HL-60/S4 (cell line): ENCODE measurements around the gene SHC1.

ENCODE experiments used
- in situ Hi-C: fragments of 300-500 bp; cut with MboI; formaldehyde crosslinking; loops from 2 replicates; pipeline ENCODE4 v1.14.3; 2022; ENCODE audit warnings: low sequenced_read_pairs

Gene SHC1, protein sequence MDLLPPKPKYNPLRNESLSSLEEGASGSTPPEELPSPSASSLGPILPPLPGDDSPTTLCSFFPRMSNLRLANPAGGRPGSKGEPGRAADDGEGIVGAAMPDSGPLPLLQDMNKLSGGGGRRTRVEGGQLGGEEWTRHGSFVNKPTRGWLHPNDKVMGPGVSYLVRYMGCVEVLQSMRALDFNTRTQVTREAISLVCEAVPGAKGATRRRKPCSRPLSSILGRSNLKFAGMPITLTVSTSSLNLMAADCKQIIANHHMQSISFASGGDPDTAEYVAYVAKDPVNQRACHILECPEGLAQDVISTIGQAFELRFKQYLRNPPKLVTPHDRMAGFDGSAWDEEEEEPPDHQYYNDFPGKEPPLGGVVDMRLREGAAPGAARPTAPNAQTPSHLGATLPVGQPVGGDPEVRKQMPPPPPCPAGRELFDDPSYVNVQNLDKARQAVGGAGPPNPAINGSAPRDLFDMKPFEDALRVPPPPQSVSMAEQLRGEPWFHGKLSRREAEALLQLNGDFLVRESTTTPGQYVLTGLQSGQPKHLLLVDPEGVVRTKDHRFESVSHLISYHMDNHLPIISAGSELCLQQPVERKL

DNA sequence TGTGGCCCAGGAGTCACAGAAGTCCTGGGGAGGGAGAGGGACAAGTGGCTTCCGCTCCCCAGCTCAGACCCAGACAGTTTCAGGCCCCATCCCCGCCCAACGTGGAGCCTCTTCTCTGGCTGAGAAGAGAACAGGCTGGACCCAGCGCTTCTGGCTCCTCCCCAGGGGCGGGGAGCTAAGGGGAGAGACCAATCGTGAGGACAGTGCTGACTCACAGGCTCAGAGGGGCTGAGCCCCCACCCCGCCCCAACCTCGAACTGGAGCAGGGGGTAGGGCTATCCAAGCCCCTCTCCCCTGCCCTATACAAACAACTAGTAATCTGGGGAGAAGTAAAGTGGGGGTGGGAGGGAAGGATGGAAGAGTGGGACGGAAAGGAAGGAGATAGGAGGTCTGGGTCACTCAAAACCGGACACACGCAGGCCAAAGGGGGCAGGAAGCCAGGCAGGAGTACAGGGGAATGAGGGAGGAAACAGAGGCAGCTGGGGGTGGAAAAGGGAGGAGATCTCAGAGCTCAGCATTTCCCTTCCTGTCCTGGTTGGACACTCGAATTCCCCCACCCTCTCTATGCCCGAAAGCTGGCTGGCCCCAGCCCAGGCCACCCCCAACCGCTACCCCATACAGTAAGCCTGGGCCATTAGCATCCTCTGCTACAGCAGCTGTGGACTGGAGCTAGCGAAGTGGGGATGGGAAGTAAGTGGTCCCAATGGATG is at the start of gene SHC1:
Gene SHC1 (minus strand): TSS at position 117 of the 710 bp plus-strand sequence. CDS start 221 bp downstream, outside the sequence.
- in situ Hi-C loops, result no loop called here

DNA sequence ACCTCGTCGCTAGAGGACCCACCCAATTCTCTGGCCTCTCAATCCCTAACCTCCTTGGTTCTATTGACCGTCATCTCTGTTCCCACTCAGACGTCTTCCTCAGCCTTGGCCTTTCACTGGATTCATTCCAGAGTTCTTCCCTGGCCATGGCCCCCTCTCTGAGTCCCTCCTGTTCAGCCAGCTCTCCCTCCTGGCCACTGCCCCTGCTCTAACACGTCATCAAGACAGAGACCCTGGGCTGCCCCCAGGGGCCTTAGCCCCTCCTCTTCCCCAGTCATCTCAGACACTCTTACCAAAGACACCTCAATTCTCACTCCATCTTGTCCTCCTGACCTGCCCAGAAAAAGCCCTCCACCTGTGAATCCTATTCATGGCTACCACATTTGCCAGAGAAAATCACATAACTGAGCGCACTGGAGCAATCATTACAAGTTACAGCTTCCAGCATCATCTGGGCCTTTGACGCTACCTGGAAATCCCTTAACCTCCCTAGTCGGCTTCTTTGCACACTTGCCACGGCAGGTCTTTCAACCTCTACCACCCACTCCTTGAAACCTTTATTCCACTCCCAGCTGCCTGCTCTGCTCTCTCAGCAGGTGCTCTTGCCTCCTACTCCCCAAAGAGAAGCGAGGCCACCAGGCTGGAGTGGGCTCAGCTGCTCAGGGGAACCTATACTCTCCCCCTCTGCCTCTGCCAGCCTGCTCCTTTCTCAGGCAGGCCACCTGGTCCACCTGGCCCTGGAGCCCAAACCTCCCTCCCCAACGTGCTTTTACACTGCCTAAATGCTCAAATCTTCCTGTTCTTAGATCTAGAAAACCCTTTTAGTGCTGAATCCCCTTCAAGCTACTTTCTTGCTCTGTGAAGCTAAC is 49.1 kb upstream of the SHC1 start:
- in situ Hi-C loops, result no loop called here

DNA sequence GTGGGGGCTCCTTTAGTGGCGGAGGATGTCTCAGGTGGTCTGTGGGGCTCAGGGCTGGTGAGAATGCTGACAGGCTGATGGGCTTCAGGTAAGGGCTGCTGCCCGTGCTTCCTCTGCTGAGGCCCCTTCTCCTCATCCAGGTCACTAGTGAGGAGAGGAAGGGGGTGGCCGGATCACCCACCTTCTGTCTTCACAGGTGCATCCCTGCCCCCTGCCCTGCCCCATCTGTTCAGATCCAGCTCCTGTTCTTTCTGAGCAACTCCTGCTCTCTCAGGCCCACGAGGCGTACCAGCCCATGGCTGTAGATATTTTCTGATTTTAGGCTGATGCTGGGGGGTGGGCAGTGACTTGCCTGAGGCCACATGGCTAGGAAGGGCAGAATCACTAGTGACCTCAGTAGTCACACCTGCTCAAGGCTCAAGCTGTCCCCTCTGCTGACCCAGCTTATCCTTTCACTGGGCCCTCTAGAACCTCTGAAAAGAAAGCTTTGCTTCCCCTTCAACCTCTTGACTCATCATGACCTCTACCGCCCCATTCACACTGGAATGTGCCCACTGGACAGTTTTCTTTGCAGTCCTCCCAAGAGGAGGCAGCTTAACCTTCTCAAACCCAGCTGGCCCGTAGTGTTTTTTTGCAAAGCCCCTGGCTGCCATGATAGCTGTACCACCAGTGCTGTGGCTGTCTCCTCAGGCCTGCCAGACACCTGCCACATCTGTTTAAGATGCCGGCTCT is 48.2 kb upstream of the SHC1 start:
- in situ Hi-C loops, result no loop called here

DNA sequence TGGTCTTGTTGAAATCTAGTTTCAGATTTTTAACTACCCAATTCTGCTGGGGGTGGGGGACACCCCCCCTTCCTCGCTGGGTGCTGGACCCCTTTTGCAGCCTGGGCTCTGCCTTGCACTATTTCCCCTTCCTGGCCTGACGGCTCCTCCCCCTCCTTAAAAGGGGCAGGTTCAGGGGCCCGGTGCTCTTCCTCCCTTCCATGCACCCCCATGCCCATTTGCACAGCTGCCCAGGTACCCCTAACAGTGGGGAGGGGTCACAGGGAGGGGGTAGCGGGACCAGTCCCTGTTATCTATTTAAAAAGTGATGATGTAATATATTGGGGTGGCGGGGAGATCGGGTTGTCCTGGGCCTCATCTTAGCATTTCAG is 47.4 kb upstream of the SHC1 start:
- in situ Hi-C loops, result no loop called here

DNA sequence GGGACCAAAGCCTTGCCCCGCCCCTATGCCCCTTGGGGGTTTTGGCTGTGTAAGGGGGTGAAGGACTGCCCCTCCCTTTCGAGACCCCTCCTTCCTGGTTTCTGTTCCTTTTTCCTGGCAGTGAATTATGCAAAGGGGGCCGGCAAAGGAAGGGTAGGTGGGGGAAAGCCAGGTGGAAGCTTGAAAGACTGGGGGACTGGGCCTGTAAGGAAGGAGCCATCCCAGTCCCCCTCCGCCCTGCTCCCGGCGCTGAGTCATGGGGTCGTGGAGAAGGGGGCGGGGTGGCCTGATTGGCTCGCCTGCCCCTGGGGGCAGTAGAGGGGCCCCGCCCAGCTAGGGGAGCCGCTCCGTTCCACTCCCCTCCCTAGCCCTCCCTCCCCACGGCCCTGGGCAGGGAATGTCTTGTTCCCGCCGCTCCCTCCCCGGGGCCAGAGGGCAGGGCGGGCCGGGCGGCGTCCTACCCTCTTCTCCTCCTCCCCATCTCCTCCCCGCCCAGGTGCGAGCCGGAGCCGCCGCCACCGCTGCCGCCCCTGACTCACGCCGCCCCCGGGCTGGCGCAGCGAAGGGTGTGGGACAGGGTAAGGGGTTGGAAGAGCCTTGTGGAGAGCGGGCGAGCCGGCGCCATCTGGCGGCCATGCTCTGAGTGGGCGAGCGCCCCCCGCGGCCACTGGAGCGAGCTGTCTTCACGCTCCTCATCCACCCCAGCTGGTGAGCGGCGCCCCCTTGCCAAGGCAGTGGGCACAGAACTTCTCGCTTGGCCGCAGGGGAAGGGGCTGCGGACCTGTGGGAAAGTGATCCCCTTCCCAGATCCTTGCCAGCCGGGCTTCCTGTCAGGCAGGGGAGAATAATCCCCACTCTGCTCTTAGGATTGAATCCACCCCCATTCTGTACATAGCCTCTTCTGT is 46.7 kb upstream of the SHC1 start:
- in situ Hi-C loops, result no loop called here

DNA sequence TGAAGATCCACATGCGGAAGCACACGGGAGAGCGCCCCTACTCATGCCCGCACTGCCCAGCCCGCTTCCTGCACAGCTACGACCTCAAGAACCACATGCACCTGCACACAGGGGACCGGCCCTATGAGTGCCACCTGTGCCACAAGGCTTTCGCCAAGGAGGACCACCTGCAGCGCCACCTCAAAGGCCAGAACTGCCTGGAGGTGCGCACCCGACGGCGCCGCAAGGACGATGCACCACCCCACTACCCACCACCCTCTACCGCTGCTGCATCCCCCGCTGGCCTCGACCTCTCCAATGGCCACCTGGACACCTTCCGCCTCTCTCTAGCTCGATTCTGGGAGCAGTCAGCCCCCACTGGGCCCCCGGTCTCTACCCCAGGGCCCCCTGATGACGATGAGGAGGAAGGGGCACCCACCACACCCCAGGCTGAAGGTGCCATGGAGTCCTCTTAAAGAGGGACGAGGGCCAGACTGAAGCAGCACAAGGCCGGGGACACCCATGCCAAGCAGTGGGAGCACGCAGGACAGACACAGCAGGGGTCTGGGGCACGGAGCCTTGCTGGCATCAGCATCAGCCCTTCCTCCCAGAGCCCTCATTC is 45.8 kb upstream of the SHC1 start:
- in situ Hi-C loops, result no loop called here

DNA sequence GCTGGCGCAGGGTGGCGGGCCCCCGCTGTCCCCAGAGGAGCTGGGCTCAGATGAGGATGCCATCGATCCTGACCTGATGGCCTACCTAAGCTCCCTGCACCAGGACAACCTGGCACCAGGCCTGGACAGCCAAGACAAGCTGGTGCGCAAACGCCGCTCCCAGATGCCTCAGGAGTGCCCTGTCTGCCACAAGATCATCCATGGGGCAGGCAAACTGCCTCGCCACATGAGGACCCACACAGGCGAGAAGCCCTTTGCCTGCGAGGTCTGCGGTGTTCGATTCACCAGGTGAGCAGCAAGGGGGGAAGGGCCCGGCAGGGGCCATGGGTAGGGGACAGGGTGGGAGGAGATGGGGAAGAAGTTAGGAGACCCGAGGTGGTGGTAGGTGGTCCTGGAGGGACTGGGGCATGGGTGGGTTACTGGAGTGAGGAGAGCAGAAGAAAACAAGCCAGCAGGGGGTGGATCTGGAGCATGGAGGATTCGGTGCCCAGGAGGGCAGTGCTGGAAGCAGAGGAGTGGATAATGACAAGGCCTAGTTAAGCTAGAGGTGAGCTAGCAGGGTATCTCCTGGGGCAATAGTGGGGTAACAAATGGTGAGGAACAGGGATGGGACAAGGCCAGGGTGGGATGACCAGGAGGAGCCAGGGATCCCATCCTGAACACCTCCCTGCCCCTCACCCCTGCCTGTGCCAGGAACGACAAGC is 45.1 kb upstream of the SHC1 start:
- in situ Hi-C loops, result no loop called here

DNA sequence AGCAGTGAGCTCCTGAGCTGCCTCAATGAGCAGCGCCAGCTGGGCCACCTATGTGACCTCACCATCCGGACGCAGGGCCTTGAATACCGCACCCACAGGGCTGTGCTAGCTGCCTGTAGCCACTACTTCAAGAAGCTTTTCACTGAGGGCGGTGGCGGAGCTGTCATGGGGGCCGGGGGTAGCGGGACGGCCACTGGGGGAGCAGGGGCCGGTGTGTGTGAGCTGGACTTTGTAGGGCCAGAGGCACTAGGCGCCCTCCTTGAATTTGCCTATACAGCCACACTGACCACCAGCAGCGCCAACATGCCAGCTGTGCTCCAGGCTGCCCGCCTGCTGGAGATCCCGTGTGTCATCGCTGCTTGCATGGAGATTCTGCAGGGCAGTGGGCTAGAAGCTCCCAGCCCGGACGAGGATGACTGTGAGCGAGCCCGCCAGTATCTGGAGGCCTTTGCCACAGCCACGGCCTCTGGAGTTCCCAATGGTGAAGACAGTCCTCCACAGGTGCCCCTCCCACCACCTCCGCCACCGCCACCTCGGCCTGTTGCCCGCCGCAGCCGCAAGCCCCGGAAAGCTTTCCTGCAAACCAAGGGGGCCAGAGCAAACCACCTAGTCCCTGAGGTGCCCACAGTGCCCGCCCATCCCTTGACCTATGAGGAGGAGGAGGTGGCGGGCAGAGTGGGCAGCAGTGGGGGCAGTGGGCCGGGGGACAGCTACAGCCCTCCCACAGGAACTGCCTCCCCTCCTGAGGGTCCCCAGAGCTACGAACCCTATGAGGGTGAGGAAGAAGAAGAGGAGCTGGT is 44.4 kb upstream of the SHC1 start:
- in situ Hi-C loops, result no loop called here

DNA sequence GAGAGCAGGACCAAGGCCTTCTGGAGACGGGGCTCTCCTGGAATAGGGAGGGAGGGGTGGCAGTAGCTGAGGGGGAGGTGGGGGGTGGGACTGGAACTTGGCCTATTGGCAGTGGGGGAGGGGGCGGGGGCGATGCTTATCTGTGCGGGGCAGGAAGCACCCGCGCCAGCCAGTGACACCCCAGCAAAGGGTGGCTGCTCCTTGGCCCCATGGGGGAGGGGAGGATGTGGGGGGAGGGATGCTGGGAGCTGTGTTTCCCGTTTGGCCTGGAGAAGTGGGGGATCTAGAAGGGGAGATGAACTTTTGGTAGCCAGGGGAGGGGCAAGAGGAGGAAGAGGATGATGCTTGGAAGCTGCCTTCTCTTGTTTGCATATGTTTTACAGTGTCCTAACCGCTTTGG is 43.1 kb upstream of the SHC1 start:
- in situ Hi-C loops, result no loop called here

DNA sequence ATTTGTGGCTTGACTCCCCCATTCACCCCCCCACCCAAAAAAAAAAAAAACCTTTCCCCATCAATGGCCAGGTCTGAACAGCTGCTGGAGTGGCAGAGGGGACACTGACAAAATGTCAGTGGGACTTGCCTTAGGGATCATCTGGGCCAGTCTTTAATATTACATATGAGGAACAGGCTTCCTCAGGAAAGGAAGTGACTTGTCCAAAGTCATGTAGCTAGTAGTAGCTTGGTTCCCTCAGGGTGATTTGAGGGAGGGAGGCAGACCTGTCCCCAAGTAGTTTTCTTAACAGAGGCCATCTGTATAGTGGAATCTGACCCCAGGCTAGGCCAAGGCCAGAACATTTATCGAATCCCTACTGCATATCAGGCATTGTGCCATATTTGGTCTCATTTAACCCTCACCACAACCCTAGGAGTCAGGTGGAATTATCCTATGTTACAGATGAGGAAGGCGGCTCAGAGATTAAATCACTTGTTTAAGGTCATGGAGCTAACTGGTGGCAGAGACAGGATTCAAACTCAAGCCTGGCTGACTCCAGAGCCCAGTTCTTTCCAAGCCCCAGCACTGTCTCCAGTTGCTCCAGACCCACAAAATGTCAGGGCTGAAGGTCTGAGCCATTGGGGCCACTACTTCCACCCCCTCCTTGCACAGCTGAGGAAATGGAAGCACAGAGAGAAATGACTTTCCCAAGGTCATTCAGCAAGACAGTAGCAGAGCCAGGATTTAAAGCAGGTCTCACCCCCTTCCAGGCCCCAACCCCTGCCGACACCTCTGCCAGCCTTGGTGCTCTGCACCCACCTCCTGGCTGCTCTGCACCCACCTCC is 42.4 kb upstream of the SHC1 start:
- in situ Hi-C loops, result no loop called here

DNA sequence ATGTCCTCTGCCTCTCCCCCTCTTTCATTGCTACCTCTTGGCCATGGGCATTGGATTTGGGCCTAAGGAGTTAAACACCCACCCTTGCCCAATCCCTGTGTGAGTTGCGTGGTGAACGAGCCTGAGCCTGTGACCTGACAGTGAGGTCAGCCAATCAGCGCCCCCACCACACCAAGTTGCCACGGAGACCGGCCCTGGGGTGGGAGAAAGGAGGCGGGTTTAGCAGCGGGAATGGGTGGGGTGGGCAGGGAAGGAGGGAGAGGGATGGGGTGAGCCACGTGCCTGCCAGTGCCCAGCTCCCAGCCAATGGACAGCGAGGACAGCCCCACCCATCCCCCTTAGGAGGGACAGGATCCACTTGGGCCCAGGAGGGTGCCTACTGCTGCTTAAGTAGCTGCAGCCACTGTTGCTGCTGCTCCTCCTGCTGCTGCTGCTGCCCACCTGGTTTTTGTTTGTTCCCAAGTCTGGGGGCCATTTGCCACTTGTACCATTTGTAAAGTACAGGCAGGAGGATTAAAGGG is 41.5 kb upstream of the SHC1 start:
- in situ Hi-C loops, result no loop called here

DNA sequence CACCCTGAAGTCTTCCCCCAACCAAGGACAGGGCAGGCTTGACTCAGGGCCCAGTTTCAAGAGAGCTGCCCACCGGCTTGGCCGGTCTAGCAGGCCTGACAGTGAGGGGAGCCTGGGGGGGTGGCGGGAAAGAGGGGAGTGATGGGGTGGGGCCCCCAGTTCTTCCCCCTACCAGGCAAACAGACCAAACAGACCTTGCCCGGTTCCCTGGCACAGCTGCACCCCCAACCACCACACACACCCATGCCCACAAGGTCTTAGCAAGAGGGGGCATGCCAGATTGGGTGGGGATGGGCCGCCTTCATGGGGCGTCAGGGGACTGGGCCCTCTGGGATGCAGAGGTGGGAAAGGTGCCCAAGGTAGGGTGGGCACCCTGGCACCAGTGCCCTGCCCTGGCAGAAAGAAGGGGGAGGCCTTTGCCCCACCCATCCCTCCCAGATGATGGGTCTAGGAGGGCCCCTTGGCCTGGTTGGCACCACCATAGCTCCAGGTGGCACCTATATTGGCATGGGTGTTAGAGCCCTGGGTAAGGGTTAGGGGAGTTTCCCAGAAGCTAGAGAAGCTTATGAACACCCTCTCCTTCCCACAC is 41.0 kb upstream of the SHC1 start:
- in situ Hi-C loops, result no loop called here

DNA sequence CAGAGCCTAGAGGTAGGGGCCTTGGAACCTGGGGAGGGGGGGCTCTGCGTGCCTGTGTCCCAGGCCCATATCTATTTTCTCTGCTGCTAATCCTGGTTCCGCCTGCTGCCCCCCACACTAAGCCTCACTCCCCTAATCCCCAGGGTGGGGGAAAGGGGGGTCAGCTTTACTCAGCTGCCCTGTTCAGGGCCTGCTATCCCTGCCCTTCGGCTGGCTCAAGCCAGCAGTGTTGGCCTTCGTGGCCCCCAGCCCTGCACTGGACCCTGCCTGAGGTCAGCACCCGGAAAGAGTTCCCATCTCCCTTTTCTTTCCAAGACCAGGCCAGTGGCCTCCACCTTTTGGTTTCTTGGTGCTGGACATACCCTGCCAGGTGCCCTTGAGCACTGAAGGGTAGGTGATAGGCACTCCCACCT is 40.5 kb upstream of the SHC1 start:
- in situ Hi-C loops, result no loop called here

DNA sequence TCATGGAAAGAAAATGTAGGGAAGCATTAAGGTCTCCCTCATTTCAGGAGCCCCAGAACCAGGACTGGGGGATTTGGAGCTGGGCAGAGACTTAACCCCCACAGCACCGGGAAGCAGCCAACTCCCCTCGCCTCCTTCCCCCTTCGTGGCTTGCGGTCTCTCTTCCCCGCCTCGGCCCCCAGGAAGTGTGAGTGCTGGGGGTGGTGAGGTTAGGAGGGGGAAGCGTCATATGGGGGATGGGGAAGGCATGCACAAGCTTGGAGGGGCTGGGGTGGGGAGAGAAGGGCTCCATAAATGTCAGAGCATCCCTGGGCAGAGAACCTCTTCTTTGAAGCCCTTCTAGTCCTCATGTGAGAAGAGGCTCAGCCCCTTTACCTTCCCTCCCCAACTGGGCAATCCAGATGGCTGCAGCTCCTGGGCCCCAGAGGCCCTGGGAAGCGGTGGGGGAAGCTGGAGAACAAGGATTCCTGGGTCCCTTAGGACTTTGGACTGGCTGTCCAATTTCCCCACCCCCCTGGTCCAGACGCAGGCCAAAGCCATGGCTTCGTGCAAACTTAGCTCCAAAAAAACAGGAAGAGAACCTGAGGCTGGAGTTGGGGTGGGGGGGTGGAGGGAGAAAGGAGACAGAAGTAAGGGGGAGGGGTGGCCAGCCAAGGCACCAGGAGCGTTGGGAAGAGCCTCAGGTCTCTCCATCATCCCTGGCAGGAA is 39.8 kb upstream of the SHC1 start:
- in situ Hi-C loops, result no loop called here

DNA sequence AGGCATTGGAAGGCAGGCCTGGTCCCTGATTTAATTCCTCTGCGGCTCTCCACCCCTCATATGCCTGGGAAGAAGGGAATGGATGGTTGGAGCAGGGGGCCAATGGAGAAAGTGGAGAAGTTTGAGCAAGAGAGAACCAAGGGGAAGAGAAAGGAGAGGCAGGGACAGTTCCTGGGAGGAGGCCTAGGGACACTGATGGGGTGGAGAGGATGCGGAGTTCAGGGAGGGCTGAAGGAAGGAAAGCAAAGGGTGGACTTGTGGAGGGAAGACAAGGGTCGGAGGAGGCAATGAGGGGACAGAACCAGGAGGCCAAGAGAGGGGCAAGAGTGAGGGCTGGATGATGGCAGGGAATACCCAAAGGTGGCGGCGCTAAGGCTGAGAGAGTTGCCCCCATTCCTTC is 39.2 kb upstream of the SHC1 start:
- in situ Hi-C loops, result no loop called here
